Activated T-helper 1 cell treated with Interleukin-2 at 50 U/mL for 16 hours (primary cell): ENCODE measurements around the gene APOE.

Experiments used
- DNase-seq: peaks from one replicate; pipeline ENCODE4 v3.0.0-alpha.2; 2020; ENCODE audit warnings: low read depth

The APOE gene

DNA sequence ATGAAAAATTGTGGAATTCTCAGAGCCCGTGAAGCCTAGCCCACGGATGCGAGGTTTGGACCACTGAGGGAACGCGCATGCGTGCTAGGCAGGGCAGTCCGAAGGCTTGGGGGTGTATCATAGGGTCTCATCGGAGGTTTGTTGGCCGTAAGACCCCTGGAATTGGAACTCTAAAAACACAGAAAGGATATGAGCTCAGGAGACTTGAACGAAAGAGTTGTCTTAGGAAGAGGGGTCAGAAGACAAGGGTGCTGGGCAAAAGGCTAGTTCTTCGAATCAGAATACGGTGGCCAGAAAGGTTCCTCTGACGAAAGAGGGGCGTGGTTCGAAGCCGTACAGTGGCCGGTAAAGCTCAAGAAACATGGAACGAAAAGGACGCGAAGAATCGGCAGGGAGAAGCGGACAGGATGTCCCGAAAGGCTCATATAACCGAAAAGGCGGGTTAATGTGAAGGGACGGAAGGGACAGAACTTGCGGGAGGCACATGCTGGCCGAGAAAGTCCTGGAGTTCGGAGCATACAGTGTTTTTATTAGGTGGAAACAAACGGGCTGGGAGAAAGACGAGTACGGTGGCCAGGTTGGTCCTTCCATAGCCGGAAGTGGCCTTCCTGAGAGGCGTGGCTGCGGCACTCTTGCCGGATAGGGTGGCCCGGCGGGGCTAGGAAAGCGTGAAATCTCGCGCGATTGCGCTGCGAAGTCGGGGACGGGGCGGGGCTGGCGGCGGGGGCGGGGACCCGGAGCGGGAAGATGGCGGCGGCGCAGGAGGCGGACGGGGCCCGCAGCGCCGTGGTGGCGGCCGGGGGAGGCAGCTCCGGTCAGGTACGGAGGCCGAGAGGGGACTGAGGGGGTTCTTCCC lies 49.3 kb downstream of the APOE start, which contains the start of gene CLPTM1:
TSS of gene CLPTM1 (plus strand) at position 732 of the 856 bp plus-strand sequence. CDS start at position 748, 16 bp downstream.
- peak; percentile 94 for DNase-seq

DNA sequence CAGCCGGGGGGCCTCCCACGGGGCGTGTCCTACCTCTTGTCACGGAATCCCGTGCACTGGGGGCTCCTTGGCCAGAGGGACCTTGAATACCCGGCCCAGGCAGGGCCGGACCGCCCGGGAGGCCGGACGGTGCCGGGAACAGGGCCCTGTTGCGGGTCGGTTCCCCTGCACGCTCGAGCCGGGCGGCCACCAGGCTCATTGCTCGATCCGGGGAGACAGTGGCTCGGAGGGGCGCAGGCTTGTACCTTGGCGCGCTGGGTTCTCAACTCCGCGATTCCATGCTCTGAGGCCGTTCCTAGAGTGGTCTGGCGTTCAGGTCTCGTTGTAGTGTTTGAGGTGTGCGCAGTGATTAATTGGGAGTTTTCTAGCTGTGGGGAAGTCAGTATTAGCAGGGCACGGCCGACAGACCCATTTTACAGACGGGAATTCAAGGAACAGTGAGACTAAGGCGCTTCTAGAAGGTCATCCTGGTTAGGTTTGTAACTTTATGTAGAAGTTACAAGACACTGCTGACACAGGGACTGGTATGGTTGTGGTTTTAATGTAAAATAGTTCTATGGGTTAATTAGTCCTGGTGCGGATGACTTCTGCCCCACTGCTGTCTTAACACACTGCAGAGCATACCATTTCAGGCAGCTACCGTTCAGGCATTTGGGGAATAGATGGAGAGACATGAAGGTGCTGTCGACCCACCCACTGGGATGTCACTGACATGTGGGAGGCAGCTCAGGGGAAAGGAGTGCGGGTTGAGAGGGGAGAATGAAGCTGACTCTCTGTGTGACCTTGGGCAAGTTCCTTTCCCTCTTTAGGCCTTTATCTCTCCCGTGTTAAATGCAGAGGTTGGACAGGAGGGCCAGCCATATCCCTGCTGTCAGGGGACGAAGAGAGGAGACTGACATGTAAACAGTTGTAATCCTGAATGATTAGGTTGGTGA lies 50.2 kb downstream of the APOE start:
- DNase-seq: no peak

DNA sequence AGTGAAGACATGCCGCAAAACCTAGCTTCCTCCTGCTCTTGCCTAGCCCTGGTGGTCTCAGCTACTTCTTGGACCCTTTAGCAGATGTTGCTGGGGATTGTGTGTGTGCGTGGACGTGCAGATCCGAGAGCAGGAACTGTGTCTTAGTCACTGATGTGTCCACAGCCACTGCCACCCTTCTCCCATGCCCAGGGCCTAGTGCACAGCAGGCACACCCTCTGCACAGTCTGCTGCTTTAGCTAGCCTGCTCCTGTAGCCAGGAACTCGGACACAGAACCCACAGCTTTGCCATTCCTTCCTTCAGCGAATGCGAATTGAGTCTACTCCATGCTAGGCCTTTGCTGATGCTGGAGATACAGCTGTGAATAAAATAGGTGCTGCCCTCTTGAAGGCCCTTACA lies 51.9 kb downstream of the APOE start:
- no peak for DNase-seq

DNA sequence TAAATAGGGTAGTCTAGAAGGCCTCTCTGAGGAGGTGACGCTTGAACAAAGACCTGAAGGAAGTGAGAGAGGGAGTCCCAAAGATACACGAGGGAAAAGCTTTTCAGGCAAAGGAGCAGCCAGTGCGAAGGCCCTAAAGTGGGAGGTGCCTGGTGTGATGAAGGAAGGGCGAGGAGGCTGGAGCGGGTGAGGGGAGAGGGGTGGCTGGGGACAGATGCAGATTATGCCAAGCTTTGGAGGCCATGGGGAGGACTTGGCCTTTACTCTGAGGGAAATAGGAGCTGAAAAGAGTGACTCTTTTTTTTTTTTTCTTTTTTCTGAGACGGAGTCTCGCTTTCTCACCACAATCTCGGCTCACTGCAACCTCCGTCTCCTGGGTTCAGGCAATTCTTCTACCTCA lies 52.5 kb downstream of the APOE start:
- DNase-seq: no peak
